ENCODE results near the gene AGT.

DNA sequence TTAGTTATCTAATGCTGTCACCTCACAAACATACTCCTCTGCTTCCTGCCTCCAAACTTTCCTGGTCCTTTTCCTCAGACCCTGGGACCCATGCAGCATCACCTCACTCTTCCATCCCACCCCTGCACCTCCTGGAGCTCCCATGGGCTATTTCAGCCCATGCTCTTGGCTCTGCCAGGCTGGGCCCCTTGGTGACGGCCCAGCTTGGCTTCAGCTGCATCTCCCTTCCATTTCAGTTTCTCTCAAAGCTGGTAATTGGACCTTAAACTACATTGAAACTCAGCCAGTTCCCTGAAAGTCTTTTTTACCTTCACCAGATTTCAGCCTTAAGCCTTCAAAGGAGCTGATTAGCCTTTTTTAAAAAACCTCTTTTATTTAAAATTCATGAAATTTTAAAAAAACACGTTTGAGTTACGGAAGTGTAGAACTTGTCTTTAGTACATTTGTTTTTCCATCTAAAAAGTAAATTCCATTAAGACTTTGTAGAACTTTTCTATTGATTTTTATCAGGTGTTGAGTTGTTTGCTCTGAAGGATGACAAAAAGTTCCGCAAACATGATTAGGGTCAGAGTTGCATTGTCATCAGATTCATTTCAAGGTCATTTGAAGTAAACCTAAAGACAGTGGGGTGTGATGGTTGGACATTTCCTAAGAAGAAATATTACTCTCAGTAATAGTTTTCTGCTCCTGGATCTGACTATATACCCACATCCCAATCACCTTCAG, 33.5 kb downstream of the AGT start:
- TF ChIP-seq POLR2A (IDR thresholded peaks at IDR 0.05) = no peak
- no peak for TF ChIP-seq CTCF (IDR thresholded peaks at IDR 0.05)

Data from Peyer's patch (tissue), 4 donors.